H1 (cell line): ENCODE results near the gene TMEM92. TPM values are rescaled to one million over a fixed set of nuclear protein-coding genes. Genes with fewer than 3 reads are reported as not detected.

ENCODE experiments used
- CTCF ChIA-PET: fragments of 300-600 bp; sonication (Branson Sonifier 250); formaldehyde crosslinking; loops from one replicate; lab custom pipeline; 2021; ENCODE audit not compliant: partially characterized antibody; lab: Charles Lee
- POLR2A ChIA-PET: fragments of 300-600 bp; sonication (Branson Sonifier 250); formaldehyde crosslinking; loops from one replicate; lab custom pipeline; 2021; ENCODE audit warnings: inconsistent platforms; ENCODE audit not compliant: partially characterized antibody; lab: Charles Lee
- DNase-seq, 2 experiments: peaks; one replicate each; pipeline versions ENCODE4 v3.0.0 to v3.0.0-alpha.2; 2010 to 2022; ENCODE audit warnings: low spot score in 2 of 2, low read depth in 1 of 2, mixed read lengths in 1 of 2
- FAIRE-seq: peaks from 2 replicates; lab custom pipeline; 2011; peaks lifted over from hg19 to GRCh38; lab: Jason Lieb, UNC
- H2AFZ ChIP-seq: 2 replicates; pipeline ENCODE4 v1.8.1; 2012; ENCODE audit warnings: low read length, inconsistent platforms
- H2AK5ac ChIP-seq: 2 replicates; pipeline ENCODE4 v1.6.1; 2013; ENCODE audit warnings: low read depth, low read length
- H2BK120ac ChIP-seq: replicated peaks from 2 replicates; pipeline ENCODE3; 2013; ENCODE audit warnings: low read depth, low read length, inconsistent platforms
- H2BK12ac ChIP-seq: 2 replicates; pipeline ENCODE4 v1.6.1; 2013; ENCODE audit warnings: low read depth, low read length
- H2BK15ac ChIP-seq: 2 replicates; pipeline ENCODE4 v1.6.1; 2013; ENCODE audit warnings: low read length
- H2BK20ac ChIP-seq: 2 replicates; pipeline ENCODE4 v1.6.1; 2013; ENCODE audit warnings: low read length
- H2BK5ac ChIP-seq: 2 replicates; pipeline ENCODE4 v1.6.1; 2013; ENCODE audit warnings: low read depth, low read length
- H3K14ac ChIP-seq: 2 replicates; pipeline ENCODE4 v1.6.1; 2013; ENCODE audit warnings: inconsistent platforms; ENCODE audit not compliant: insufficient read length
- H3K18ac ChIP-seq: 2 replicates; pipeline ENCODE4 v1.6.1; 2013; ENCODE audit warnings: low read length; ENCODE audit errors: extremely low read depth
- H3K23ac ChIP-seq: 2 replicates; pipeline ENCODE4 v1.6.1; 2013; ENCODE audit warnings: inconsistent platforms; ENCODE audit not compliant: insufficient read length
- H3K23me2 ChIP-seq: 2 replicates; pipeline ENCODE4 v1.6.1; 2013; ENCODE audit warnings: low read depth, low read length
- H3K27ac ChIP-seq: 2 replicates; pipeline ENCODE4 v1.6.1; 2011; ENCODE audit warnings: low read depth, low read length, inconsistent platforms
- H3K27me3 ChIP-seq, 4 experiments: replicated peaks in 1 of 4; 1 replicate in 1 of 4; 2 replicates in 3 of 4; pipeline versions ENCODE4 v1.6.1 to v1.8.1; 2011 to 2013; ENCODE audit warnings: low read length in 3 of 4, mild to moderate bottlenecking in 3 of 4, inconsistent platforms in 2 of 4, mixed read lengths in 2 of 4, moderate library complexity in 1 of 4; ENCODE audit not compliant: control insufficient read depth in 3 of 4, insufficient read depth in 3 of 4; ENCODE audit errors: extremely low read depth in 1 of 4
- H3K36me3 ChIP-seq, 4 experiments: 2 replicates each; pipeline versions ENCODE4 v1.6.1 to v1.8.1; 2011 to 2013; ENCODE audit warnings: mild to moderate bottlenecking in 4 of 4, low read length in 3 of 4, moderate library complexity in 2 of 4, control low read depth in 1 of 4, inconsistent platforms in 1 of 4; ENCODE audit not compliant: insufficient read depth in 4 of 4, control insufficient read depth in 2 of 4
- H3K4ac ChIP-seq: replicated peaks from 2 replicates; pipeline ENCODE3; 2013; ENCODE audit warnings: low read length, low read depth, mixed read lengths, inconsistent platforms; ENCODE audit not compliant: insufficient read length
- H3K4me1 ChIP-seq, 4 experiments: replicated peaks in 1 of 4; 1 replicate in 1 of 4; 2 replicates in 3 of 4; pipeline versions ENCODE4 v1.6.1 to v1.8.1; 2011 to 2013; ENCODE audit warnings: low read length in 3 of 4, inconsistent platforms in 2 of 4, mixed read lengths in 1 of 4; ENCODE audit not compliant: insufficient read depth in 4 of 4, control insufficient read depth in 3 of 4
- H3K4me2 ChIP-seq, 2 experiments: 2 replicates each; pipeline versions ENCODE4 v1.6.1 to v1.8.1; 2011 to 2013; ENCODE audit warnings: low read depth in 2 of 2, low read length in 2 of 2, control low read depth in 1 of 2, inconsistent platforms in 1 of 2, mild to moderate bottlenecking in 1 of 2; ENCODE audit not compliant: insufficient read depth in 1 of 2
- H3K4me3 ChIP-seq, 4 experiments: fragments of 200-600, 300-600 bp in 1 of 4; sonication (generic), shearing (Covaris generic), sonication (Bioruptor Twin) in 1 of 4; 2 replicates each; pipeline versions ENCODE4 v1.5.1 to v1.8.1; 2011 to 2016; ENCODE audit warnings: low read length in 4 of 4, low read depth in 3 of 4, control low read depth in 2 of 4, inconsistent platforms in 2 of 4, mild to moderate bottlenecking in 2 of 4, mixed read lengths in 1 of 4, moderate library complexity in 1 of 4; ENCODE audit not compliant: insufficient read depth in 2 of 4; ENCODE audit errors: extremely low read depth in 1 of 4
- H3K56ac ChIP-seq: replicated peaks from 2 replicates; pipeline ENCODE3; 2013; ENCODE audit warnings: low read depth, mild to moderate bottlenecking, mixed read lengths, low read length, inconsistent platforms; ENCODE audit not compliant: insufficient read length
- H3K79me1 ChIP-seq: 2 replicates; pipeline ENCODE4 v1.6.1; 2013; ENCODE audit warnings: low read depth, low read length, control low read depth
- H3K79me2 ChIP-seq, 2 experiments: 2 replicates each; pipeline versions ENCODE4 v1.6.1 to v1.8.1; 2012 to 2013; ENCODE audit warnings: low read length in 2 of 2, mild to moderate bottlenecking in 2 of 2, inconsistent platforms in 1 of 2; ENCODE audit not compliant: insufficient read depth in 2 of 2, control insufficient read depth in 1 of 2
- H3K9ac ChIP-seq, 4 experiments: replicated peaks in 1 of 4; 1 replicate in 1 of 4; 2 replicates in 3 of 4; pipeline versions ENCODE4 v1.6.1 to v1.8.1; 2011 to 2013; ENCODE audit warnings: low read depth in 3 of 4, low read length in 3 of 4, control low read depth in 2 of 4, mild to moderate bottlenecking in 2 of 4, moderate library complexity in 2 of 4, inconsistent platforms in 1 of 4; ENCODE audit errors: extremely low read depth in 1 of 4
- H3K9me3 ChIP-seq, 2 experiments: 2 replicates each; pipeline versions ENCODE4 v1.6.1 to v1.8.1; 2012 to 2013; ENCODE audit warnings: mild to moderate bottlenecking in 2 of 2, moderate library complexity in 2 of 2, control low read depth in 1 of 2, inconsistent platforms in 1 of 2, low read depth in 1 of 2, low read length in 1 of 2, mixed read lengths in 1 of 2; ENCODE audit not compliant: insufficient read depth in 2 of 2
- H4K20me1 ChIP-seq, 2 experiments: replicated peaks in 1 of 2; 2 replicates each; pipeline versions ENCODE3 to v1.8.1; 2011 to 2013; ENCODE audit warnings: inconsistent platforms in 2 of 2, low read length in 2 of 2, mild to moderate bottlenecking in 1 of 2; ENCODE audit not compliant: insufficient read depth in 2 of 2, control insufficient read depth in 1 of 2
- H4K5ac ChIP-seq: 2 replicates; pipeline ENCODE4 v1.6.1; 2013; ENCODE audit warnings: low read length, low read depth, mixed read lengths, inconsistent platforms; ENCODE audit not compliant: insufficient read length
- H4K8ac ChIP-seq: 2 replicates; pipeline ENCODE4 v1.8.0; 2013; ENCODE audit warnings: mild to moderate bottlenecking, moderate library complexity, low read length, inconsistent platforms; ENCODE audit not compliant: insufficient read depth; ENCODE audit errors: extremely low read depth
- H4K91ac ChIP-seq: replicated peaks from 2 replicates; pipeline ENCODE3; 2013; ENCODE audit warnings: low read length, mixed read lengths, inconsistent platforms; ENCODE audit not compliant: insufficient read length
- HDAC2 ChIP-seq, 2 experiments: fragments of 300-600 bp in 1 of 2; sonication (generic) in 1 of 2; IDR thresholded peaks; 2 replicates each; pipeline ENCODE4 v1.6.1; 2011 to 2012; ENCODE audit warnings: low read depth in 2 of 2, low read length in 2 of 2, mild to moderate bottlenecking in 2 of 2, moderate library complexity in 2 of 2, borderline replicate concordance in 1 of 2, inconsistent platforms in 1 of 2
- KDM1A ChIP-seq: fragments of 200-600, 300-600 bp; sonication (generic); IDR thresholded peaks from 2 replicates; pipeline ENCODE4 v1.7.1; 2016; ENCODE audit warnings: mild to moderate bottlenecking, low read length, borderline replicate concordance
- POLR2AphosphoS5 ChIP-seq: IDR thresholded peaks from 2 replicates; pipeline ENCODE4 v1.6.1; 2011; ENCODE audit warnings: low read depth, low read length
- RAD21 ChIP-seq, 2 experiments: IDR thresholded peaks in 1 of 2; conservative IDR thresholded peaks in 1 of 2; 2 replicates each; pipeline ENCODE4 v1.6.1; 2011; ENCODE audit warnings: low read depth in 2 of 2, low read length in 2 of 2, improper control_type of control experiment in 1 of 2, inconsistent platforms in 1 of 2, mild to moderate bottlenecking in 1 of 2, moderate library complexity in 1 of 2
- WGBS, 2 experiments: shearing (Covaris generic) in 1 of 2; methylation state at CpG; one replicate each; pipeline versions ENCODE4 v1.1.6 to v1.1.7; 2013 to 2015; ENCODE audit warnings: low lambda C conversion rate in 2 of 2, mixed read lengths in 2 of 2, inconsistent platforms in 1 of 2, low coverage in 1 of 2, missing lambda C conversion rate in 1 of 2; ENCODE audit not compliant: insufficient replicate concordance in 2 of 2, insufficient coverage in 1 of 2, insufficient read length in 1 of 2; ENCODE audit errors: extremely low coverage in 1 of 2, missing lambda C conversion rate in 1 of 2; 5-methylcytosine and 5-hydroxymethylcytosine counted together
- polyA plus RNA-seq, 7 experiments: library from polyadenylated mRNA; depleted of rRNA in 3 of 7; stranded (reverse) in 5 of 7; unstranded in 2 of 7; fragments of >200 nt in 5 of 7; fragments of 200-250 nt in 2 of 7; gene quantifications; 1 replicate in 5 of 7; 2 replicates in 1 of 7; 4 replicates in 1 of 7; pipeline versions ENCODE4 v1.2.1 to v1.2.3, GENCODE V29; 2011 to 2013; ENCODE audit warnings: missing spikeins in 2 of 7, mixed read lengths in 2 of 7
- total RNA-seq: library from RNA; stranded (reverse); fragmentation: NEBNext Ultra II Directional; extraction: Animal tissue kit (Norgen Biotek cat#: 25700); gene quantifications from 2 replicates; pipeline ENCODE4 v1.2.1, GENCODE V29; 2021
- TF ChIP-seq, protein P1 (sequence below), 3 experiments: IDR thresholded peaks; 1 replicate in 2 of 3; 2 replicates in 1 of 3; pipeline versions ENCODE4 v1.5.1 to v1.6.1; 2011; ENCODE audit warnings: low read length in 3 of 3, mild to moderate bottlenecking in 3 of 3, inconsistent platforms in 2 of 3, low read depth in 1 of 3, moderate library complexity in 1 of 3; ENCODE audit not compliant: insufficient read depth in 1 of 3; ENCODE audit errors: control extremely low read depth in 1 of 3

TMEM92 gene
- total and polyA plus RNA-seq, 2 of the 8 experiments (the other 6 are each of a cell fraction or from before 2014, with no cell fraction given): 11.9 to 24.8 TPM

DNA sequence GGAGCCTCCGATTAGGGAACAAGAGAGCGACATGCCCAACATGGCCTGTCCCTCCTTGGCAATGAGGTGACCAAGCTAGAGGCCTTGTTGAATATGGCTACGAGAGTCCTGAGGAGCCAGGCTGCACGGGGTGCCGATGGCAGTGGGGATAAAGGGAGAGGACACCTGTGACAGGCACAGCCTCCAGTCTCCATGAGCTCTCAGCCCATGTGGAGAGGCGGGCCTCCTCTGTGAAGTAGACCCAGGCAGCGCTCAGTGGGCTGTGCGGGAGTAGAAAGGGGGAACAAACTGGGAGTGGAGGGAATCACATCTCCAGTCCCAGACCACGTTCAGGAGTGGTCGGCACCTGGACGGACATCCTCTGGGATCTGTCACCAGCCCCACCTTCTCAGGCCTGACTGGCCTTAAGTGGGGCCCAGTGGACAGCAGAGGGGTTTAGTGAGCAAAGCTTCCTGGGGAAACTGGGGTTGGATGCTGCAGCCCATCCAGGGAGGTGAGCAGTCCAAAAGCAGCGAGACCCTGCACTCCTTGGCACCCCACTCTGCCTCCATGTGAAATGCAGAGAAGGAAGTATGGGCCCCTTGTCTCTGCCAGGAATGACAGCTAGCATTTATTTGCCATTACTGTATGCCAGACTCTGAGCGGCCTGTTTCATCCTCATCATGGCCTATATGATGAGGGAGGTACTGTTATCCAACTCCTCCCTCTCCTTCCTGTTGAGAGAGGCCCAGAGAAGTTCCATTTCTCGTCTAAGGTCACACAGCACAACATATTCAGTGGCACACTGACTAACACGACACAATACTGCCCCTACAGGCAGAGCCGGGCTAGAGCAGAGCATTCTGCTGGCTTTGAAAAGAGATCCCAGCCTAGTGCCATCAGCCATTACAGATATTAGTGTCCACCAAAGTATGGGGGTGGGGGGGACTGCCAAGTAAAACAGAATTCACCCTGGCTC is 4.5 kb upstream of the TMEM92 start:
- peak overlapping the region; percentile 77; the same call in 1 of the 2 replicates for H2AK5ac ChIP-seq
- H2AFZ ChIP-seq: no peak overlapping the region
- 77% methylated on average over 16 of the region's 16 CpGs; no CpG with 5 or more reads in 1 of the 2 experiments for whole genome bisulfite sequencing, 2 experiments
- peak overlapping the region; percentile 90 for H2BK20ac ChIP-seq
- H3K79me2 ChIP-seq: no peaks in the 10 kb centered on the region
- peak overlapping the region; percentile 21 for H3K4ac ChIP-seq
- no peak overlapping the region for H3K23ac ChIP-seq
- TF ChIP-seq KDM1A (peak; percentile 95), RAD21 (IDR thresholded peaks at IDR 0.05 in 1 of 2, conservative IDR thresholded peaks at IDR 0.05 in 1 of 2; ENCODE audit: low read depth in 2 of 2, low read length in 2 of 2) (peak; percentile 80 to 87), HDAC2 (IDR thresholded peaks at IDR 0.05; ENCODE audit: borderline replicate concordance in 1 of 2, low read depth in 2 of 2, low read length in 2 of 2) (0 out of 4 replicates have a peak, but pooled peaks of 1 of the 2 experiments have one; percentile 45), POLR2AphosphoS5 (no peak)
- TF ChIP-seq, protein P1, sequence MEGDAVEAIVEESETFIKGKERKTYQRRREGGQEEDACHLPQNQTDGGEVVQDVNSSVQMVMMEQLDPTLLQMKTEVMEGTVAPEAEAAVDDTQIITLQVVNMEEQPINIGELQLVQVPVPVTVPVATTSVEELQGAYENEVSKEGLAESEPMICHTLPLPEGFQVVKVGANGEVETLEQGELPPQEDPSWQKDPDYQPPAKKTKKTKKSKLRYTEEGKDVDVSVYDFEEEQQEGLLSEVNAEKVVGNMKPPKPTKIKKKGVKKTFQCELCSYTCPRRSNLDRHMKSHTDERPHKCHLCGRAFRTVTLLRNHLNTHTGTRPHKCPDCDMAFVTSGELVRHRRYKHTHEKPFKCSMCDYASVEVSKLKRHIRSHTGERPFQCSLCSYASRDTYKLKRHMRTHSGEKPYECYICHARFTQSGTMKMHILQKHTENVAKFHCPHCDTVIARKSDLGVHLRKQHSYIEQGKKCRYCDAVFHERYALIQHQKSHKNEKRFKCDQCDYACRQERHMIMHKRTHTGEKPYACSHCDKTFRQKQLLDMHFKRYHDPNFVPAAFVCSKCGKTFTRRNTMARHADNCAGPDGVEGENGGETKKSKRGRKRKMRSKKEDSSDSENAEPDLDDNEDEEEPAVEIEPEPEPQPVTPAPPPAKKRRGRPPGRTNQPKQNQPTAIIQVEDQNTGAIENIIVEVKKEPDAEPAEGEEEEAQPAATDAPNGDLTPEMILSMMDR (IDR thresholded peaks at IDR 0.05; ENCODE audit: control extremely low read depth in 1 of 3, insufficient read depth in 1 of 3, low read depth in 1 of 3, low read length in 3 of 3): peak; percentile 76 to 96 (median 86)
- no peak overlapping the region for H3K14ac ChIP-seq
- no peak overlapping the region for H3K27ac ChIP-seq
- no peaks in the 10 kb centered on the region for H4K20me1 ChIP-seq
- FAIRE-seq (peak; percentile 88), DNase-seq (peak in 1 of 2 experiments; percentile 86)
- H3K4me3 ChIP-seq: 0 out of 8 replicates have a peak overlapping the region, but pooled peaks of 1 of the 4 experiments have one; percentile 5
- CTCF ChIA-PET: interaction anchor here (0.8 to 41.5 kb wide), 20 partner anchors 11 to 146 kb away, joined by 3 to 1349 read pairs (median 6); partner anchors contain the start of genes COL1A1, LRRC59 and SGCA
- POLR2A ChIA-PET: interaction anchor here (4.1 kb wide), 1 partner anchor 68 kb away, joined by 20 read pairs; the partner anchor contains the start of gene COL1A1
- H2BK12ac ChIP-seq: 0 out of 2 replicates have a peak overlapping the region, but pooled peaks have one; percentile 96
- H3K23me2 ChIP-seq: peaks cover 4% of the 10 kb centered on the region; the same call in 1 of the 2 replicates
- no peak overlapping the region for H3K9ac ChIP-seq
- no peak overlapping the region for H3K56ac ChIP-seq
- H3K27me3 ChIP-seq: peaks cover 0 to 12% (median 5%) of the 10 kb centered on the region in 4 experiments; a peak in 4 of 7 replicates
- peak overlapping the region; percentile 32 for H3K18ac ChIP-seq
- 0 out of 2 replicates have a peak overlapping the region, but pooled peaks have one; percentile 71 for H2BK5ac ChIP-seq
- peak overlapping the region; percentile 31 for H2BK120ac ChIP-seq
- no peaks in the 10 kb centered on the region for H3K9me3 ChIP-seq
- H4K5ac ChIP-seq: no peak overlapping the region
- H2BK15ac ChIP-seq: peak overlapping the region; percentile 99
- peak overlapping the region; percentile 19 to 24; a peak in 1 of 4 replicates for H3K4me2 ChIP-seq
- no peaks in the 10 kb centered on the region for H3K36me3 ChIP-seq
- peak overlapping the region; percentile 92 for H4K8ac ChIP-seq
- peaks cover 5% of the 10 kb centered on the region; the same call in 1 of the 2 replicates for H3K79me1 ChIP-seq
- peaks cover 2 to 25% (median 21%) of the 10 kb centered on the region in 4 experiments for H3K4me1 ChIP-seq
- H4K91ac ChIP-seq: peak overlapping the region; percentile 88
